ENCODE data around the gene BTG1. TPM values are rescaled to one million over a fixed set of nuclear protein-coding genes. Genes with fewer than 3 reads are reported as not detected.

BTG1 gene
- total and polyA plus RNA-seq, 2 of the 8 experiments (the other 6 are each of a cell fraction or from before 2014, with no cell fraction given), result 17.1 to 32.7 TPM

GRCh38 chr12:92156139-92156538, 10.5 kb upstream of the BTG1 start (continued):
- no peak for TF ChIP-seq CTBP2 (IDR thresholded peaks at IDR 0.05; ENCODE audit: borderline replicate concordance, insufficient read depth, insufficient read length, low read length)
- TF ChIP-seq SRF (IDR thresholded peaks at IDR 0.05; ENCODE audit: low read depth, low read length), result no peak
- TF ChIP-seq PHF8 (conservative IDR thresholded peaks at IDR 0.05; ENCODE audit: low read depth, low read length), result no peak
- no peak for TF ChIP-seq KDM1A (IDR thresholded peaks at IDR 0.05; ENCODE audit: borderline replicate concordance, low read length)
